HG02588 (cell line): ENCODE results near the gene CIROP.

Experiments
- ATAC-seq: cut with Tn5 transposase; IDR thresholded peaks from one replicate; pipeline ENCODE4 v1.9.1; 2021; ENCODE audit warnings: mild to moderate bottlenecking, moderate library complexity; ENCODE audit not compliant: unreplicated experiment

CIROP gene

DNA sequence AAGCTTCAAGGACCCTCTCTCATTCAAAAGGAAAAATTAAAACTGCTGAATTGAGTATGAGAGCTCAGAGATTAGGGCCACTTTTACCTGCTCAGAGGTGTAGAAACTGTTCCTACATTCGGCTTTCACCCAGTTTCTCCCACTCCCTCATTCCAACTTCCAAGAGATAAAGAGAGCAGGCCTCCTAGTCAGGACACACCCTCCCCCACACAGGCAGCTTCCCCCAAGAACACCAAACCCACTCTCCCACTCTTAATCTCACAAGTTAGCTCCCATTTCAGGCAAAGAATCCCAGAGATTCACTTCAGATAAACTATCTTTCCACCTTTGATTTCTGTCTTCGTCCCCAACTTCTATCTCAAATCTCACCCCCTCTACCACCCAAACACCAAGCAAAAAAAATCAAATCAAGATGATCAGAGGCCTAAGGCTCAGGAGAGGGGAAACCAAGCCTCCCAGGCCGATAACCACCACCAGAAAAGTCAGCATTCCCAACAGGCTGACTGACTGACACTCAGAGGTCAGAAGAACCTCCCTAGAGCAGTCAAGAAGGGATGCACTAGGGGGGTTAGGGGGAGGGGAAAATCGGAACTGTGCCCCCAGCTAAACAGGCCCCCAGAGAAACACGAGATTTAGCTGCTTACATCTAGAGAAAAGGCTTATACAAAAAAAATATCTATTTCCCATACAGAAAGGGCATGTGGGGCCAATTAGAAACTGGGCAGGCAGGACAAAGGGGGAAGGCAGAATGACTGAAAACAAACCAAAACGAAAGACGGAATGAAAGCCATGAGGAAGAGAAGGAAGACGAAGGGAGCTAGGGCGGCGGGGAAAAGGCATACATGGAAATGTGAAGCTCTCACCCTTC lies 34.3 kb downstream of the CIROP start:
- no peak for ATAC-seq

DNA sequence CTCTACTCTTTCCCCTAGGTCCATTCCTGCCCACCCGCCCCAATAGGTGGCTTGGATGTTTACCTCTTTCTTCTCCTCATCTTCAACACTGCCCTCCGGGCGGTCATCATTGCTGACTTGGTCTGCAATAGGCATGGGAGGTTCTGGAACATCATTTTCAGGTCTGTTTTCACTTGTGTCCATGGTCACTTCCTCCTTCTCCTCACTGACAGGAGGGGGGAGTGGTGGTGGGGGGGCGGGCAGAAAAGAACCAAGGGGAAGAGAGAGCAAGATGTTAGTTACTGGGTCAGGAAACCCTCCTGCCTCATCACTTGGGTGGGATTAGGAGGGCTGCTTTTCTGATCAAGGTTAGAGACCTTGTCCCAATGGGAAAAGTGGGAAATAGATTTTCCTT lies 35.4 kb downstream of the CIROP start:
- no peak for ATAC-seq

DNA sequence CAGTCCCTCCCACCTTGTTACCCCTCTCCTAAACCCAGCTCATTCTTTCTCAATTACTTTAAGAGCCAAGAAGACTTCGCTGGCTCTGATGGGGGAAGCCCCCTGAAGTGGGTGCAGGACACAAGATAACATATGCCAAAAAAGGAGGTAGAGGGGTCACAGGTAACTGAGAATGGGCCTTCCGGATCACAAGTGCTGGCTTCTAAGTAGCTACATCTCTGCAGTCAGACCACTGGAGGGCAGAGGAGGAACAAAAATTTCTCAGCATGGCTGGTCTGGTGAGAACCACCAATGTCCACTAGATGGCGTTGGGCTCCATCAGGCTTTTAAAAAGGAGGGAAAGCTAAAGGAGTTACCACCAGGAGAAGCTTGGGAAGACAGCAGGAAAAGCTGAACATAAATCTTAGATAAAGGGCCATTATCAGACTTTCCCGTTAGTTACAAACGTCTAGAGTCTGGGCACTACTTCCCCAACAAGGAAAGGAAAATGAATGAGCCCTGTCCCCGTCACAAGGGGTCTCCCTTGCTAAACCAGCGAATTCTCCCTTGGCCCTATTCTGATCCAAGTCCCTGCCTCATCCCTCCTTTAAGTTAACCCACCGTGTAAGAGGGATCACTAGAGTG lies 35.9 kb downstream of the CIROP start:
- no peak for ATAC-seq

DNA sequence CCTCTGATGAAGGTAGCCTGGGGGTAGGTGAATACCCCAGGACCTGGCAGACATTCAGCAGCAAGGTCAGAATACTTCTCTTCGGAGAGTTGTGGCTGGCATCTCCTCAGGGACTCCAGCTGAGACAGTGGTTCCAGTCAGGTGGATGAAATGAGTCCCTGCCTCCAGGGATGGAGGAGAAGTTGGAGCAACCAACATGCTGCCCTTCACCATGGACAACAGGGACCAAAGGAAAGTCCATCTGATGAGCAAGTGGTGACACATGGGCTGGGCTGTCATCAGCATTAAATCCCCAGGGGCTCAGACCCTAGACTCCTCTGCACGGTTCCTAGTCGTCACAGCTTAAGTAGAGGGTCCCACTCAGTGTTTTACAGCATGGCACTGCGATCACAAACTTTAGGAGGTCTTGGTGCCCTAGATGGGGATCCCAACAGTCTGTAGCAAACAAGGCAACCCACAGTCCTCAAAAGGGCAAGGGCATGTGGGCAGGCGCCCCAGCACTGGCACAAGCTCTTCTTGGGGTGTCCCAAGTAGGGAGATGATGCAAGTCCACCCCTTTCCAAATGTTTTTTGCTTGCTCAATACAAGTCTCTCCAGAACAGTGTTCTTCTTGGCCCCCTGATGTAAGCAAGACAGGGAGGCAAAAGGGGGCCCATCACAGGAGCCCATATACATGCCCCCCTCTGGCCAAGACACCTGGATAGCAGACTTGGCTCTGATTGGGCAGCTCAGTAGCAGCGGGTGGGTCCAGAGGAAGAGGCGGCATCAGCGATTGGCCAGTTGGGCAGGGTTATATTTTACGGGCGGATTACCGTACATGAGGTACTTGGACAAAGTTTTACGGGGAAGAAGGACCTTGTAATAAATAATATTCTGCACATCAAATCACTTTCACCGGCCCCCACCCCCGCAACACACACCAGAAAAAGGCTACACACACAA lies 36.7 kb downstream of the CIROP start:
- no peak for ATAC-seq

DNA sequence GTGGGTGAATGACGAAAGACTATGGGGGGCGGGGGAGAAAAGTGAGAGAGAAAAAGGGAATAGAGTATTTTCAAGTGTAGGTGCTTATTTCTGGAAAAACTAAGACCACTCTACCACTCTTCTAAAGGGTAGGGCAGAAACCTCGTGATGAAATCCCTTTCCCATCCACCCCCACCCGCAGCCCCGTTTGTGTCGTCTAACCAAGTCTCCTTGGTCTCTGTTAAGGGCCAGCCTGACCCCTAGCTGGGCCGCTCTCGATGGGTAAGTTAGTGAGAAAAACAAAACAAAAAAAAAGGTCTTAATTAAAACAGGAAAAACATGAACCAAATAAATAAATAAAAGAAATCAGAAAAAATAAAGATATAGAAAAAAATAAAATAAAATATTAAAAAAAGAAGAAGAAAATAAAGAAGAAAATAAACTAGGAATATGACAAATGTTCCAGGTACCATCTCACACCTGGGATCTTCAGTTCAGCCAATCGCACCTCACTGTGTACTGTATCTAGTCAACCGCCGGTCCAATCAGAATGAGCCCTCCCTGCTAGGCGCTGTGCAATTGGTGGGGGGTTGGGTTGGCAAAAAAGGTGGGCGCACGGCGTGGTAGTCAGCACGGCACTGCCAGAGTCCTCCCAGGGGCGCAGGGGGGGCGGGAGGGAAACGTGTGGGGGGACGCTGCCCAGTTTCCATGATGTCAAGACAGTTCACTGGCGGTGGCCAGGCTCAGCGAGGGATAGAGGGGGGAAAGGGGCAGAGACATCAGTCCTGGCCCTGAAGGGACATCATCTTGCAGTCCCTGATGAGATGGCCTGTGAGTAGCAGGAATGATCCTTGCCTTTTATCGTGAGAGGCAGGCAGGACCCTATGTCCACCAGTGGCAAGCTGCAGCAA lies 37.7 kb downstream of the CIROP start:
- ATAC-seq = no peak

DNA sequence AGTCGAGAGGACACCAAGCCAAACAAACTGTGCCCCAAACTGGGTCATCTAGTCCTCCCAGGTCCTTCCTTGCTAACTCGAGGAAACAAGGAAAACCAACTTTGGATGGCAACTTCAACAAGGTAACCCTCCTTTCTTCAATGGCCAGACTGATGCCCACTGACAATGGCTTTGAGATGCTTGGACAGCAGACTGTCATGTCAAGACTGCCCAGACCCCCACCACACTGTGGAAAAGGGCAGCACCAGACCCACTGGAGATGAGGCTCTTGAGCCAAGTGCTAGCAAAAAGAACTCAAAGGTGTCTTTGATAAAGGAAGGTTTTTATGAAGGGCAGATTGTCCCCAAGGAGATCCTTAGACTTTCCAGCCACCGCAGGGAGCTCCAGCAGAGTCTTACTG lies 38.4 kb downstream of the CIROP start:
- no peak for ATAC-seq

DNA sequence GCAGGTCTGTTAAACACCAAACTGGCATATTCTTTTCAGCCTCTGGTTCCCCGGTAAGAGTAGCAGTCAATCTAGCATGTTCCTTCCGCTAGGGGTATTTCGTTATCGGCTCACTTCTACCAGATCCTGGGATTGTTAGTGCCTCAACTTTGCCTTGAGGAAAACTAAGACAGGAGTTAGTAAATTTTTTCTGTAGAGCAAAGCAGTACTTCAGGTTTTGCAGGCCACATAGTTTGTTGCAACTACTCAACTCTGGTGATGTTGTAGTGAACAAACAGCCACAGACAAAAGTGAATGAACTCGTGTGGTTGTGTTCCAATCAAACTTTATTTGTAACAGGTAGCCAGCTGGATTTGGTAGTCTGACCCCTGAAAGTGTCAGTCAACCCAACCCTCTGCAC lies 41.2 kb downstream of the CIROP start:
- ATAC-seq = no peak

DNA sequence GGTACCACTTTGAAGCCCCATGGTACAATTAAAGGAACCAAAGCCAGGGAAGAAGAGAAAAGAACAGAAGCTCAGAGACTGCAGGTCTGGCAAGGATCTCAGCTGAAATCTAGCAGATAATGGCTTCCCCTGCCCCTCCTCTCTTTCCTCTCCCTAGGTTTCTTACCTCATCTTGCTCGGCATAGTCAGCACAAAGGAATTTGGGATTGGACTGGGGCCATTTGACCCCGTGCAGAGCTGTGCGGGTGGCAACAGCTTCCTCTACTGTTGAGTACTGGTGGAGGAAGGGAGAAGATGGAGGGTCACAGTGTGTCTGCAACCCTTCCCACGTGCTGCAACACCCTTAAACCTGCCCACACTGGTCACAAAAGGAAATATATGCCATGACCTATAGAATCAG lies 42.8 kb downstream of the CIROP start:
- ATAC-seq = no peak

DNA sequence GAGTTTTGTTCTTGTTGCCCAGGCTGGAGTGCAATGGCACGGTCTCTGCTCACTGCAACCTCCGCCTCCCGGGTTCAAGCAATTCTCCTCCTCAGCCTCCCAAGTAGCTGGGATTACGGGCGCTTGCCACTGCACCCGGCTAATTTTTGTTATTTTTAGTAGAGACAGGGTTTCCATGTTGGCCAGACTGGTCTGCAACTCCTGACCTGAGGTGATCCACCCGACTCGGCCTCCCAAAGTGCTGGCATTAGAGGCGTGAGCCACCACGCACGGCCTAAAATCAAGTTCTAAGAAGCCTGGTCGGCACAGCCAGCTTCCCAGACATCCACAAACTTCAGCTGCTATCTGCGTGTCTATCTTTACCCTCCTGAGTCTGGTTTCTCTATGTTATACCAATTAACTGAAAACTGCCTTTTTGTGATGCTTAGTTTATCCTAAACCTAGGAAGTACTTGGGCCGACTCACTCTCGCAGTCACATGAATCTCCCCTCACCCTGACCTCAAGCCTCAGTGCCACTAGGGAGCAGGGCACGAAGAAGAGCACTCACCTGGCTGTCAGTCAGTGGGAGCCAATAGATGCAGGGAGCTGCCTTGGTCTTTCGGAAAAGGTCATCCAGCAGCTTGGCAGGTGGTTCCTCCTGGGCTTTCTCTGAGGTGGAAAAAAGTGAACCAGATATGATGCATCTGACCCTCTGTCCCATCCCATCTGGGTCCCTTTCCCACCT lies 44.1 kb downstream of the CIROP start:
- ATAC-seq = no peak

DNA sequence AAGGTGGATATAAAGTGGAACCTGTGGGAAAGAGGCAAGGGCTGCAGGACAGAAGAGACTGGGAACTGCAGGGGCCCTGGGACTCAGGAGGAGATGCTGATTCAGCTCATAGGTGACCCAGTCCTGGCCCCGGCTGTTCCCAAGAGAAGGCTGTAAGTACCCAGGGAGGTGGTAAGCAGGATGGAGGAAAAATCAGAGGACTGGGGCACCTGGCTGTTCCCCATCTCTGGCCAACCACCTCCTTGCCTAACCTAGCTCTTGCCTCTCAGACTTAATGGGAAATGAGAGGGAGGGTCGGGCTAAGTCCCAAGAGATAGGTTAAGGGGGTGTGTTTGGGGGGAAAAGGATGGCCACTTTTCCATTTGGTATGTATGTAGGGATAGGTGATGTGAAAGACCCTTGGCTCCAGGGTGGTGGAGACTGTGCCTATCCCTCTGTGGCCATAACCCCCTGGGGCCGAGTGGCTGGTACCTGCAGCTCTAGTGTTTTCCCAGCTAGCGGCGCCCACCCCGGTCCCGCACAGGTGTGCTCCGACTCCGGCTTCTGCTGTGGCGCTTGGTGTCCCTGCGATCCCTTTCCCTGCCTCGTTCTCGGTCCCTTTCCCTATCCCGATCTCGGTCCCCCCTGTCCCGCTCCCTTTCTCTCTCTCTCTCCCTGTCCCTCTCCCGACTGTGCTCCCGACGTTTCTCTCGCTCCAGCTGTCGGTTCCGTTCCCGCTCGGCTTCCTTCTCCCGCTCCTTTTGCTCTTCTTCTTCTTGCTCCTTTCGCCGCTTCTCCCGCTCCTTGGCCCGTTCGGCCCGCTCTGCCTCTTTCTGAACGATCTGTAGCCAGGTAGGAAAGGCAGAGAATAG lies 45.9 kb downstream of the CIROP start:
- no peak for ATAC-seq

DNA sequence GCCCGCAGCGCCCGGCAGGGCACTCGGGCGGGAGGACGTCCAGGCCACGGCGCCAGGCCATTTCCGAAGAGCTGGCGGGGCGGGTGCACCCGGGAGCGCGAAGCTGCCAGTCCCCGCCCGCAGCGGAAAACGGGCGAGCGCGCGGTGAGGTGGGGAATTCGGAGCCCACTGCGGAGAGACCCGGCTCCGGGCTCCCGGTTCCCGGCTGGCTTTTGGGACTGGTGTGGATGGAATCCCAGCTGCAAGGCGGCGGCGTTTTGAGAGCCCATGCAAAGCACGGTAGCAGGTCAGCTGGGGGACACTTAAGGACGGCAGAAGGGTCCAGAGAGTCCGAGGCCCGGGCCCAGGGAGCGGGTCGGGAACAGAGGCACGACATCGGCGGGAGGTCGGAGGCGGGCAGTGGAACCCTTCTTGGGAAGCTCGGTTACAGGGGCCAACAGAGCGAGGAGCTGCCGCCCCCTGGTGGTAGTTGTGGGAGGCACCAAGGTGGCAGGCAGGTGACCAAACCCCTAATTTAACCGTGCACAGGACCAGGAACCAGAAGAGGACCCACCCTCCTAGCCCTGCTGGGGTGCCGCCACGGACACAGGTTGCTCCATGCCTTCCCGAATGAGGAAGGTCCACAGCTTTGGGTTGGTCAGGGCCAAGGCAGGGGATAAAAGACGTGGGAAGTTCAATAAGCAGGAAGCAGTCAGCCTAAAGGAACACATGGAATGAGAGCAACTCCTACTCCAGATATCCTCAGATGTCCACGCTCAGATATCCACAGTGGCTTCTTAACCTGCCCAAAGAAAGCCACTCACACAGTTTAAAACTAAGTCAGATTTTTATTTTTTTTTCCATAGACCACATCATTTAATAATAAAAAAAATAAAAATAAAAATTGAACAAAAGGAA lies 46.8 kb downstream of the CIROP start:
- peak; percentile 53 for ATAC-seq

DNA sequence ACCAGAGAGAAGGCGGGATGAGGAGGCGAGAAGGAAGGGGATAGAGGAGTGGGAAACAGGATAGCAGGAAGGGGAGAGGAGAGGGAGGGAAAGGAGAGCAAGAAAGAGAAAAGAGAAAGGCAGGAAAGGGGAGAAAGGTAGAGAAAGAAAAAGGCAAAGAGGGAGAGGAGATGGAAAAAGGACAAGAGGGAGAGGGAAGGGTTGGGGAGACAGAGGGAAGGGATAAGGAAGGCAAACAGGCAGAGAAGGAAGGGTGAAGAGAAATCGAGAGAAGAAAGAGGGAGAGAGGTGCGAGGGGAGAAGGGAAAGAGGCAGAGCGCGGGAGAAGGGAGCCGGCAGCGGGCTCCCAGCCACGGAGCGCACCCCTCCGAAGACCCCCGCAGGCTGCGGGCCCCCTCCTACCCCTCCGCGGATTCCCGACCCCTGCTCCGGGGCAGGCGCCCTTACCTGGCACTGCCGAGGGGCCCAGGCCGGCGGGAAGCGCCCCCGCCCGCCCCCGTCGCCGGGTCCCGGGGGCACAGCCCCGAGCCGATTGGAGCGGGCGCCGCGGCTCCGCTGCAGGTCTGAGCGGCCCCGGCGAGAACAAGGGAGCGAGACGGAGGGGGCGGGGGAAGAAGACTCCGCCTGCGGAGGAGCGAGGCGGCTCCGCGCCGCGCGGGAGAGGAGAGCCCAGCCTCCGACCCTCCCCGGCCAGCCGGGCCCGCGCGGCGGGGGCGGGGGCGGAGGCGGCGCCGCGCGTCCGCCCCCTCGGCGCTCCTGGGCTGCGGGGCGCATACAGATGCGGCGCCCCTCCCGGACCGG lies 47.6 kb downstream of the CIROP start, which contains the start of gene CDH24:
Gene CDH24 (minus strand): TSS at position 565 of the 801 bp plus-strand sequence. CDS start 1,787 bp downstream, outside the sequence.
- ATAC-seq = peak; percentile 49

DNA sequence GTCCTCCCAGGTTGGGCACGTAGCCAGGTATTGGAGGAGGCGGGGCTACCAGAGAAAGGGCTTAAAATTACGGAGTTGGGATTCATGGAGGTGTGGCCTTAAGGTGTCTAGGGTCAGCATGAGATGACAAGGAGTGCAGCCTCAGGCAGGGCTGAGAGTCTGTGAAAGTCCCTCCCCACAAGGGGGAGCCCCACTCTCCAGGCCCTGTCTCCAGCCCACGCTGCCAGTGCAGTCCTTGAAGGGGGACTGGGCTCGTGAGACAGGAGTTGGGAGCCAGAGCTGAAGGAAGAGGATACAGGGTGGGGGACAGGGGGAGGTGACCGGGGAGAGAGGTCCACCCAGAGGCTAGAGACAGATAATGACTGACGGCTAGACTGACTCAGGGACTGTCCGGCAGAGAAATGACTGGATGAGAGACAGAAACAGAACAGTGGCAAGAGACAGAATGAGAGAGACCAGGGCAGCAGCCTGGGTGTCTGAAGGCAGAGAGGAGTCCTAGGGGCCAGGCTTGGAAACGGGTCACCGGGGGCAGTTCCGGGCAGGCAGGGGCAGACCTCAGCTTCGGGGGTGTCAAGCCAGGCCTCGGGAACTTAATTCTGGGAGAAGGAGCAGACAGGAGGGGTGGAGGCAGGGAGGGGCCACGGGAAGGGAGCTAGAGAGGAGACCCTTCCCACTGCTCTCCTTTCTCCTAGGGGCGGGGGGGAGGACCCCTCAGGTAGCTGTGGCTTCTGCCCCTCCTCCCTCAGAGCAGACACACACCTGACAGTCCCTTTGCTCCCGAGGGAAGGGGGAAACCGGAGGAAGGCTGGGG lies 48.4 kb downstream of the CIROP start:
- ATAC-seq = peak; percentile 54

DNA sequence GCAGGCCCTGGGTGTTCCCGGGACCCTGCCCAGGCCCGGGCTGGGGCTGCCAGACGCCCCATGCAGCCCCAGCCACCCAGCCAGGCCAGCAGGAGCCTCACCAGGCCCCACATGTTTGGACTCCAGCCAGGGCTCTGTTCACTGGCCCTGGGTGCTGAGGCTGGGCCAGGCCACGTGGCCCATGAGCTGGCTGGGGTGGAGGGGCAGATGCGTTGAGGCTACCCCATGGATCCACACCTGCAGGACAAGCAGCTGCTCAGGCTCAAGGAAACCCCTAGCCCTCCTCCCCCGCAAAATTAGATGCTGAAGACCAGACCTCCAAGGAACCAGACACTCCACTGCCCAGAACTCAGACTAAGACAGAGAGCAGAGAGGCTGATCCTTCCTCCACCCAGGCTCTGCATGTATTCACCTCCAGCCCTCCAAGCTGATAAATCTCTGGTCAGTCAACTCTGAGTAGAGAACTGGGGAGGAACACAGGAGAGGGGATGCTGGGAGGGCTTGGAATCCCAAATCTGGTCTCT lies 49.1 kb downstream of the CIROP start:
- no peak for ATAC-seq

DNA sequence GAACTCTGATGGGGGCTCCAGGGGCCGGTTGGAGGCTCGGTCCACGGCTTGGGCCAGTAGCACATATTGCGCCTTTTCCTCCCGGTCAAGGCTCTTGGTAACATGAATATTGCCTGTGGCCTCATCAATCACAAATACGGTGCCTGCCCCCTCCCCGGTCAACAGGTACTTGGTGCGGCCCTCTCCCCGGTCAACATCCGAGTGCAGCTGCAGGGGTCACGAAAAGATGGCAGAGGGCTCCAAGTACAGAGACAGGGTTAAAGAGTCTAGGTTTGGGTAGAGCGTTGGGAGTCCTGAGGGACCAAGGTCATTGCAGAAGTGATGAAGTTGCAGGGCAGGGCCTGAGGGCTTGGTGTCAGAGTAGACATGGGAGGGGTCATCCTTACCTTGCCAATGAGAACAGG lies 49.6 kb downstream of the CIROP start:
- ATAC-seq = no peak
